Measurements from ENCODE around the gene HLA-G. TPM values are rescaled to one million over a fixed set of nuclear protein-coding genes. Genes with fewer than 3 reads are reported as not detected.

Gene HLA-G
- total RNA-seq, 1 donor from 2014 or later: not detected

- H3K4me3 ChIP-seq (ENCODE audit: low read length in 3 of 3): no peak overlapping the region
- no peak overlapping the region for H3K9ac ChIP-seq (ENCODE audit: low read depth in 1 of 3, low read length in 3 of 3)
- peaks cover 0 to 9% (median 0%) of the 10 kb centered on the region in 3 donors for H3K27me3 ChIP-seq (ENCODE audit: control insufficient read depth in 3 of 3, insufficient read depth in 3 of 3, low read length in 3 of 3)
- no peak overlapping the region for H3K27ac ChIP-seq (ENCODE audit: low read depth, low read length)
- no peaks in the 10 kb centered on the region for H3K4me1 ChIP-seq (ENCODE audit: control insufficient read depth in 3 of 3, insufficient read depth in 3 of 3, low read length in 3 of 3)
- H3K9me3 ChIP-seq (ENCODE audit: control insufficient read depth in 3 of 3, low read length in 3 of 3): no peaks in the 10 kb centered on the region
- no peaks in the 10 kb centered on the region for H3K36me3 ChIP-seq (ENCODE audit: control insufficient read depth in 3 of 3, insufficient read depth in 3 of 3, low read length in 3 of 3)
Measured at GRCh38 chr6:29814379-29815117, 13.1 kb upstream of the HLA-G start.

GRCh38 chr6:29815118-29815750 is 12.4 kb upstream of the HLA-G start:
- H3K27ac ChIP-seq (ENCODE audit: low read depth, low read length): no peak overlapping the region
- H3K4me3 ChIP-seq (ENCODE audit: low read length in 3 of 3): no peak overlapping the region
- H3K4me1 ChIP-seq (ENCODE audit: control insufficient read depth in 3 of 3, insufficient read depth in 3 of 3, low read length in 3 of 3): no peaks in the 10 kb centered on the region
- no peak overlapping the region for H3K9ac ChIP-seq (ENCODE audit: low read depth in 1 of 3, low read length in 3 of 3)
- no peaks in the 10 kb centered on the region for H3K9me3 ChIP-seq (ENCODE audit: control insufficient read depth in 3 of 3, low read length in 3 of 3)
- no peaks in the 10 kb centered on the region for H3K36me3 ChIP-seq (ENCODE audit: control insufficient read depth in 3 of 3, insufficient read depth in 3 of 3, low read length in 3 of 3)
- H3K27me3 ChIP-seq (ENCODE audit: control insufficient read depth in 3 of 3, insufficient read depth in 3 of 3, low read length in 3 of 3): peaks cover 0 to 9% (median 0%) of the 10 kb centered on the region in 3 donors

- no peak overlapping the region for H3K27ac ChIP-seq (ENCODE audit: low read depth, low read length)
- peaks cover 0 to 9% (median 0%) of the 10 kb centered on the region in 3 donors for H3K27me3 ChIP-seq (ENCODE audit: control insufficient read depth in 3 of 3, insufficient read depth in 3 of 3, low read length in 3 of 3)
- no peaks in the 10 kb centered on the region for H3K36me3 ChIP-seq (ENCODE audit: control insufficient read depth in 3 of 3, insufficient read depth in 3 of 3, low read length in 3 of 3)
- no peak overlapping the region for H3K9ac ChIP-seq (ENCODE audit: low read depth in 1 of 3, low read length in 3 of 3)
- H3K4me3 ChIP-seq (ENCODE audit: low read length in 3 of 3): no peak overlapping the region
- no peaks in the 10 kb centered on the region for H3K9me3 ChIP-seq (ENCODE audit: control insufficient read depth in 3 of 3, low read length in 3 of 3)
- H3K4me1 ChIP-seq (ENCODE audit: control insufficient read depth in 3 of 3, insufficient read depth in 3 of 3, low read length in 3 of 3): no peaks in the 10 kb centered on the region
Measured at GRCh38 chr6:29816030-29816429, 11.6 kb upstream of the HLA-G start.

- no peaks in the 10 kb centered on the region for H3K4me1 ChIP-seq (ENCODE audit: control insufficient read depth in 3 of 3, insufficient read depth in 3 of 3, low read length in 3 of 3)
- H3K9ac ChIP-seq (ENCODE audit: low read depth in 1 of 3, low read length in 3 of 3): no peak overlapping the region
- no peaks in the 10 kb centered on the region for H3K36me3 ChIP-seq (ENCODE audit: control insufficient read depth in 3 of 3, insufficient read depth in 3 of 3, low read length in 3 of 3)
- no peak overlapping the region for H3K27ac ChIP-seq (ENCODE audit: low read depth, low read length)
- no peak overlapping the region for H3K4me3 ChIP-seq (ENCODE audit: low read length in 3 of 3)
- peaks cover 0 to 9% (median 3%) of the 10 kb centered on the region in 3 donors for H3K27me3 ChIP-seq (ENCODE audit: control insufficient read depth in 3 of 3, insufficient read depth in 3 of 3, low read length in 3 of 3)
- no peaks in the 10 kb centered on the region for H3K9me3 ChIP-seq (ENCODE audit: control insufficient read depth in 3 of 3, low read length in 3 of 3)
Measured at GRCh38 chr6:29818892-29819291, 8.7 kb upstream of the HLA-G start.

GRCh38 chr6:29824144-29824543 is 3.5 kb upstream of the HLA-G start:
- Histone ChIP-seq H3K27ac (ENCODE audit: low read depth, low read length) (no peak overlapping the region), H3K4me1 (ENCODE audit: control insufficient read depth in 3 of 3, insufficient read depth in 3 of 3, low read length in 3 of 3) (peaks cover 0 to 2% (median 0%) of the 10 kb centered on the region in 3 donors), H3K9ac (ENCODE audit: low read depth in 1 of 3, low read length in 3 of 3) (no peak overlapping the region), H3K36me3 (ENCODE audit: control insufficient read depth in 3 of 3, insufficient read depth in 3 of 3, low read length in 3 of 3) (no peaks in the 10 kb centered on the region), H3K4me3 (ENCODE audit: low read length in 3 of 3) (no peak overlapping the region), H3K27me3 (ENCODE audit: control insufficient read depth in 3 of 3, insufficient read depth in 3 of 3, low read length in 3 of 3) (peaks cover 22 to 32% (median 31%) of the 10 kb centered on the region in 3 donors), H3K9me3 (ENCODE audit: control insufficient read depth in 3 of 3, low read length in 3 of 3) (no peaks in the 10 kb centered on the region)

- no peaks in the 10 kb centered on the region for H3K9me3 ChIP-seq (ENCODE audit: control insufficient read depth in 3 of 3, low read length in 3 of 3)
Measured at GRCh38 chr6:29825848-29826247, 1.8 kb upstream of the HLA-G start.

GRCh38 chr6:29826271-29826670 is 1.4 kb upstream of the HLA-G start:
- no peak overlapping the region for H3K27ac ChIP-seq (ENCODE audit: low read depth, low read length)
- H3K4me3 ChIP-seq (ENCODE audit: low read length in 3 of 3): no peak overlapping the region
- peaks cover 31 to 49% (median 42%) of the 10 kb centered on the region in 3 donors for H3K27me3 ChIP-seq (ENCODE audit: control insufficient read depth in 3 of 3, insufficient read depth in 3 of 3, low read length in 3 of 3)
- no peak overlapping the region for H3K9ac ChIP-seq (ENCODE audit: low read depth in 1 of 3, low read length in 3 of 3)
- H3K36me3 ChIP-seq (ENCODE audit: control insufficient read depth in 3 of 3, insufficient read depth in 3 of 3, low read length in 3 of 3): no peaks in the 10 kb centered on the region
- peaks cover 0 to 2% (median 0%) of the 10 kb centered on the region in 3 donors for H3K4me1 ChIP-seq (ENCODE audit: control insufficient read depth in 3 of 3, insufficient read depth in 3 of 3, low read length in 3 of 3)
- no peaks in the 10 kb centered on the region for H3K9me3 ChIP-seq (ENCODE audit: control insufficient read depth in 3 of 3, low read length in 3 of 3)

More at GRCh38 chr6:29825848-29826247, 1.8 kb upstream of the HLA-G start:
- Histone ChIP-seq H3K36me3 (ENCODE audit: control insufficient read depth in 3 of 3, insufficient read depth in 3 of 3, low read length in 3 of 3) (no peaks in the 10 kb centered on the region), H3K4me3 (ENCODE audit: low read length in 3 of 3) (no peak overlapping the region), H3K9ac (ENCODE audit: low read depth in 1 of 3, low read length in 3 of 3) (no peak overlapping the region), H3K27ac (ENCODE audit: low read depth, low read length) (no peak overlapping the region), H3K27me3 (ENCODE audit: control insufficient read depth in 3 of 3, insufficient read depth in 3 of 3, low read length in 3 of 3) (peaks cover 31 to 49% (median 42%) of the 10 kb centered on the region in 3 donors), H3K4me1 (ENCODE audit: control insufficient read depth in 3 of 3, insufficient read depth in 3 of 3, low read length in 3 of 3) (peaks cover 0 to 2% (median 0%) of the 10 kb centered on the region in 3 donors)

GRCh38 chr6:29828471-29828797 is 809 bp downstream of the HLA-G start:
- Histone ChIP-seq H3K27me3 (ENCODE audit: control insufficient read depth in 3 of 3, insufficient read depth in 3 of 3, low read length in 3 of 3) (peaks cover 31 to 62% (median 52%) of the 10 kb centered on the region in 3 donors), H3K27ac (ENCODE audit: low read depth, low read length) (no peak overlapping the region), H3K36me3 (ENCODE audit: control insufficient read depth in 3 of 3, insufficient read depth in 3 of 3, low read length in 3 of 3) (no peaks in the 10 kb centered on the region), H3K9me3 (ENCODE audit: control insufficient read depth in 3 of 3, low read length in 3 of 3) (no peaks in the 10 kb centered on the region), H3K4me3 (ENCODE audit: low read length in 3 of 3) (no peak overlapping the region), H3K4me1 (ENCODE audit: control insufficient read depth in 3 of 3, insufficient read depth in 3 of 3, low read length in 3 of 3) (peaks cover 0 to 2% (median 0%) of the 10 kb centered on the region in 3 donors), H3K9ac (ENCODE audit: low read depth in 1 of 3, low read length in 3 of 3) (no peak overlapping the region)

- Histone ChIP-seq H3K9ac (ENCODE audit: low read depth in 1 of 3, low read length in 3 of 3) (no peak overlapping the region), H3K27ac (ENCODE audit: low read depth, low read length) (no peak overlapping the region), H3K9me3 (ENCODE audit: control insufficient read depth in 3 of 3, low read length in 3 of 3) (no peaks in the 10 kb centered on the region), H3K4me1 (ENCODE audit: control insufficient read depth in 3 of 3, insufficient read depth in 3 of 3, low read length in 3 of 3) (peaks cover 0 to 2% (median 0%) of the 10 kb centered on the region in 3 donors), H3K4me3 (ENCODE audit: low read length in 3 of 3) (no peak overlapping the region), H3K36me3 (ENCODE audit: control insufficient read depth in 3 of 3, insufficient read depth in 3 of 3, low read length in 3 of 3) (no peaks in the 10 kb centered on the region), H3K27me3 (ENCODE audit: control insufficient read depth in 3 of 3, insufficient read depth in 3 of 3, low read length in 3 of 3) (peaks cover 31 to 61% (median 54%) of the 10 kb centered on the region in 3 donors)
Measured at GRCh38 chr6:29829766-29830165, 2.1 kb downstream of the HLA-G start.

- Histone ChIP-seq H3K4me3 (ENCODE audit: low read length in 3 of 3) (no peak overlapping the region), H3K9ac (ENCODE audit: low read depth in 1 of 3, low read length in 3 of 3) (no peak overlapping the region), H3K9me3 (ENCODE audit: control insufficient read depth in 3 of 3, low read length in 3 of 3) (no peaks in the 10 kb centered on the region), H3K4me1 (ENCODE audit: control insufficient read depth in 3 of 3, insufficient read depth in 3 of 3, low read length in 3 of 3) (peaks cover 0 to 2% (median 0%) of the 10 kb centered on the region in 3 donors), H3K27me3 (ENCODE audit: control insufficient read depth in 3 of 3, insufficient read depth in 3 of 3, low read length in 3 of 3) (peaks cover 34 to 64% (median 58%) of the 10 kb centered on the region in 3 donors), H3K36me3 (ENCODE audit: control insufficient read depth in 3 of 3, insufficient read depth in 3 of 3, low read length in 3 of 3) (no peaks in the 10 kb centered on the region), H3K27ac (ENCODE audit: low read depth, low read length) (no peak overlapping the region)
Measured at GRCh38 chr6:29830409-29830808, 2.8 kb downstream of the HLA-G start.
